Stimulated activated CD8-positive, alpha-beta memory T cell treated with anti-CD3 and anti-CD28 coated beads, Interleukin-12 subunit alpha, Interleukin-12 subunit beta, amount 100 ng/mL, for 24 hours (primary cell): ENCODE measurements around the gene ENPP6.
"Not testable (repeated sequence)": the region's sequence is repeated elsewhere in the genome, so short reads cannot be mapped to it uniquely, and the experiment has no call there.

Experiments used
- DNase-seq: peaks from one replicate; pipeline ENCODE4 v3.0.0-alpha.2; 2020; ENCODE audit errors: extremely low read depth

The ENPP6 gene

GRCh38 chr4:184235526-184235925 is 17.9 kb upstream of the ENPP6 start:
- DNase-seq = no peak

- DNase-seq = no peak
Observed at GRCh38 chr4:184234155-184234554, 16.5 kb upstream of the ENPP6 start.

GRCh38 chr4:184232975-184233374 is 15.3 kb upstream of the ENPP6 start:
- DNase-seq = no peak

GRCh38 chr4:184232202-184232601 is 14.5 kb upstream of the ENPP6 start:
- DNase-seq = no peak

GRCh38 chr4:184231573-184231972 is 13.9 kb upstream of the ENPP6 start:
- DNase-seq = no peak

- no peak for DNase-seq
Observed at GRCh38 chr4:184228056-184228705, 10.5 kb upstream of the ENPP6 start.

- no peak for DNase-seq
Observed at GRCh38 chr4:184216515-184216914, 1.2 kb downstream of the ENPP6 start.

- no peak for DNase-seq
Observed at GRCh38 chr4:184215709-184216328, 1.9 kb downstream of the ENPP6 start.

GRCh38 chr4:184214931-184215330 is 2.7 kb downstream of the ENPP6 start:
- no peak for DNase-seq

- not testable (repeated sequence) for DNase-seq
Observed at GRCh38 chr4:184207734-184208607, 9.7 kb downstream of the ENPP6 start.

GRCh38 chr4:184205243-184205642 is 12.4 kb downstream of the ENPP6 start:
- DNase-seq = no peak

GRCh38 chr4:184203300-184203699 is 14.4 kb downstream of the ENPP6 start:
- DNase-seq = no peak

- no peak for DNase-seq
Observed at GRCh38 chr4:184201179-184201578, 16.5 kb downstream of the ENPP6 start.

GRCh38 chr4:184200296-184200695 is 17.4 kb downstream of the ENPP6 start:
- no peak for DNase-seq

- DNase-seq = no peak
Observed at GRCh38 chr4:184199780-184200179, 17.9 kb downstream of the ENPP6 start.

- DNase-seq = no peak
Observed at GRCh38 chr4:184198190-184198589, 19.5 kb downstream of the ENPP6 start.

- no peak for DNase-seq
Observed at GRCh38 chr4:184197536-184198082, 20.1 kb downstream of the ENPP6 start.

GRCh38 chr4:184196730-184197385 is 20.8 kb downstream of the ENPP6 start:
- no peak for DNase-seq

GRCh38 chr4:184193556-184194525 is 23.8 kb downstream of the ENPP6 start:
- no peak for DNase-seq

- DNase-seq = no peak
Observed at GRCh38 chr4:184192933-184193332, 24.7 kb downstream of the ENPP6 start.

- DNase-seq = no peak
Observed at GRCh38 chr4:184191267-184191666, 26.4 kb downstream of the ENPP6 start.
